HL-60 (cell line): Measurements from ENCODE around the gene DEFB132.

Source experiments
- DNase-seq, 2 experiments: peaks; one replicate each; pipeline ENCODE4 v3.0.0-alpha.2; 2010 to 2020; ENCODE audit warnings: low read depth in 1 of 2, low spot score in 1 of 2
- H3K27ac ChIP-seq: fragments of 250-450 bp; sonication (Bioruptor Pico); replicated peaks from 2 replicates; pipeline ENCODE4 v1.5.1; 2020; ENCODE audit warnings: mild to moderate bottlenecking, moderate library complexity
- H3K27me3 ChIP-seq: fragments of 250-450 bp; sonication (Bioruptor Pico); 2 replicates; pipeline ENCODE4 v1.5.1; 2021; ENCODE audit warnings: mild to moderate bottlenecking, moderate library complexity; ENCODE audit not compliant: insufficient read depth, poor library complexity, severe bottlenecking
- H3K4me3 ChIP-seq: replicated peaks from 2 replicates; pipeline ENCODE4 v1.5.1; 2011; ENCODE audit warnings: mild to moderate bottlenecking, control low read depth, low read length; ENCODE audit not compliant: insufficient read depth
- GABPA ChIP-seq: IDR thresholded peaks from 2 replicates; pipeline ENCODE4 v1.6.1; 2012; ENCODE audit warnings: low read depth
- POLR2AphosphoS5 ChIP-seq: IDR thresholded peaks from 2 replicates; pipeline ENCODE4 v1.6.1; 2012; ENCODE audit warnings: low read depth
- SPI1 ChIP-seq: IDR thresholded peaks from 2 replicates; pipeline ENCODE4 v1.6.1; 2012; ENCODE audit warnings: low read depth, mild to moderate bottlenecking, borderline replicate concordance
- long read RNA-seq: library from polyadenylated mRNA; unstranded; transcript quantifications from one replicate; pipeline ENCODE4 v2.0.0, GENCODE V29; 2020
- TF ChIP-seq, protein P1 (sequence below): IDR thresholded peaks from 2 replicates; pipeline ENCODE4 v1.6.1; 2012; ENCODE audit warnings: low read depth; ENCODE audit not compliant: insufficient replicate concordance
- TF ChIP-seq, protein P2 (sequence below): IDR thresholded peaks from one replicate; pipeline ENCODE4 v1.5.1; 2011; ENCODE audit warnings: low read length, control low read depth, inconsistent platforms; ENCODE audit not compliant: insufficient read depth

The DEFB132 gene, protein sequence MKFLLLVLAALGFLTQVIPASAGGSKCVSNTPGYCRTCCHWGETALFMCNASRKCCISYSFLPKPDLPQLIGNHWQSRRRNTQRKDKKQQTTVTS
- long read RNA-seq = 0 reads

- no peak for DNase-seq
- no peak within 1 kb of the TSS for H3K27ac ChIP-seq
- H3K4me3 ChIP-seq = no peak within 1 kb of the TSS
- TF ChIP-seq, protein P1, sequence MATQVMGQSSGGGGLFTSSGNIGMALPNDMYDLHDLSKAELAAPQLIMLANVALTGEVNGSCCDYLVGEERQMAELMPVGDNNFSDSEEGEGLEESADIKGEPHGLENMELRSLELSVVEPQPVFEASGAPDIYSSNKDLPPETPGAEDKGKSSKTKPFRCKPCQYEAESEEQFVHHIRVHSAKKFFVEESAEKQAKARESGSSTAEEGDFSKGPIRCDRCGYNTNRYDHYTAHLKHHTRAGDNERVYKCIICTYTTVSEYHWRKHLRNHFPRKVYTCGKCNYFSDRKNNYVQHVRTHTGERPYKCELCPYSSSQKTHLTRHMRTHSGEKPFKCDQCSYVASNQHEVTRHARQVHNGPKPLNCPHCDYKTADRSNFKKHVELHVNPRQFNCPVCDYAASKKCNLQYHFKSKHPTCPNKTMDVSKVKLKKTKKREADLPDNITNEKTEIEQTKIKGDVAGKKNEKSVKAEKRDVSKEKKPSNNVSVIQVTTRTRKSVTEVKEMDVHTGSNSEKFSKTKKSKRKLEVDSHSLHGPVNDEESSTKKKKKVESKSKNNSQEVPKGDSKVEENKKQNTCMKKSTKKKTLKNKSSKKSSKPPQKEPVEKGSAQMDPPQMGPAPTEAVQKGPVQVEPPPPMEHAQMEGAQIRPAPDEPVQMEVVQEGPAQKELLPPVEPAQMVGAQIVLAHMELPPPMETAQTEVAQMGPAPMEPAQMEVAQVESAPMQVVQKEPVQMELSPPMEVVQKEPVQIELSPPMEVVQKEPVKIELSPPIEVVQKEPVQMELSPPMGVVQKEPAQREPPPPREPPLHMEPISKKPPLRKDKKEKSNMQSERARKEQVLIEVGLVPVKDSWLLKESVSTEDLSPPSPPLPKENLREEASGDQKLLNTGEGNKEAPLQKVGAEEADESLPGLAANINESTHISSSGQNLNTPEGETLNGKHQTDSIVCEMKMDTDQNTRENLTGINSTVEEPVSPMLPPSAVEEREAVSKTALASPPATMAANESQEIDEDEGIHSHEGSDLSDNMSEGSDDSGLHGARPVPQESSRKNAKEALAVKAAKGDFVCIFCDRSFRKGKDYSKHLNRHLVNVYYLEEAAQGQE = no peak
- TF ChIP-seq, protein P2, sequence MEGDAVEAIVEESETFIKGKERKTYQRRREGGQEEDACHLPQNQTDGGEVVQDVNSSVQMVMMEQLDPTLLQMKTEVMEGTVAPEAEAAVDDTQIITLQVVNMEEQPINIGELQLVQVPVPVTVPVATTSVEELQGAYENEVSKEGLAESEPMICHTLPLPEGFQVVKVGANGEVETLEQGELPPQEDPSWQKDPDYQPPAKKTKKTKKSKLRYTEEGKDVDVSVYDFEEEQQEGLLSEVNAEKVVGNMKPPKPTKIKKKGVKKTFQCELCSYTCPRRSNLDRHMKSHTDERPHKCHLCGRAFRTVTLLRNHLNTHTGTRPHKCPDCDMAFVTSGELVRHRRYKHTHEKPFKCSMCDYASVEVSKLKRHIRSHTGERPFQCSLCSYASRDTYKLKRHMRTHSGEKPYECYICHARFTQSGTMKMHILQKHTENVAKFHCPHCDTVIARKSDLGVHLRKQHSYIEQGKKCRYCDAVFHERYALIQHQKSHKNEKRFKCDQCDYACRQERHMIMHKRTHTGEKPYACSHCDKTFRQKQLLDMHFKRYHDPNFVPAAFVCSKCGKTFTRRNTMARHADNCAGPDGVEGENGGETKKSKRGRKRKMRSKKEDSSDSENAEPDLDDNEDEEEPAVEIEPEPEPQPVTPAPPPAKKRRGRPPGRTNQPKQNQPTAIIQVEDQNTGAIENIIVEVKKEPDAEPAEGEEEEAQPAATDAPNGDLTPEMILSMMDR = no peak
- TF ChIP-seq GABPA = no peak
- no peak for TF ChIP-seq SPI1
- TF ChIP-seq POLR2AphosphoS5 = no peak
- H3K27me3 ChIP-seq = no peaks in the 10 kb centered on the region
These were observed at the start of gene DEFB132 for GRCh38 chr20:257419-257818. DEFB132 (plus strand) TSS chr20:257724; CDS start chr20:257779, 55 bp downstream.

GRCh38 chr20:208942-209566, 48.5 kb upstream of the DEFB132 start:
- H3K27ac ChIP-seq = no peak overlapping the region
- no peak overlapping the region for H3K4me3 ChIP-seq
- TF ChIP-seq SPI1 = no peak
- TF ChIP-seq, protein P2 = peak; percentile 74
- peaks cover 2% of the 10 kb centered on the region for H3K27me3 ChIP-seq
- peak; percentile 28 to 58 for DNase-seq

GRCh38 chr20:210809-211502, 46.6 kb upstream of the DEFB132 start:
- Histone ChIP-seq H3K4me3 (no peak overlapping the region), H3K27ac (no peak overlapping the region), H3K27me3 (no peaks in the 10 kb centered on the region)
- DNase-seq = no peak
- TF ChIP-seq, protein P1 = no peak
- TF ChIP-seq POLR2AphosphoS5 = no peak
- no peak for TF ChIP-seq SPI1
- no peak for TF ChIP-seq GABPA
- TF ChIP-seq, protein P2 = no peak
